Fibroblast of lung (primary cell): ENCODE measurements around the gene WBP2. TPM values are rescaled to one million over a fixed set of nuclear protein-coding genes. Genes with fewer than 3 reads are reported as not detected.

Source experiments
- DNase-seq, 2 donors: peaks; one replicate each; pipeline versions ENCODE4 v3.0.0 to v3.0.0-alpha.2; 2010; ENCODE audit warnings: low read depth in 2 of 2
- H2AFZ ChIP-seq: 2 replicates; pipeline ENCODE4 v1.5.1; 2012; ENCODE audit warnings: low read length, control low read depth, inconsistent platforms
- H3K27ac ChIP-seq: 2 replicates; pipeline ENCODE4 v1.5.1; 2011; ENCODE audit warnings: low read length, control low read depth; ENCODE audit not compliant: insufficient read depth
- H3K27me3 ChIP-seq: 2 replicates; pipeline ENCODE4 v1.5.1; 2011; ENCODE audit warnings: mild to moderate bottlenecking, low read length; ENCODE audit not compliant: control insufficient read depth, insufficient read depth
- H3K36me3 ChIP-seq: 2 replicates; pipeline ENCODE4 v1.5.1; 2011; ENCODE audit warnings: low read length; ENCODE audit not compliant: control insufficient read depth, insufficient read depth
- H3K4me1 ChIP-seq: 2 replicates; pipeline ENCODE4 v1.5.1; 2011; ENCODE audit warnings: low read length; ENCODE audit not compliant: control insufficient read depth, insufficient read depth; ENCODE audit errors: extremely low read depth
- H3K4me2 ChIP-seq: 2 replicates; pipeline ENCODE4 v1.5.1; 2011; ENCODE audit warnings: low read length, control low read depth; ENCODE audit not compliant: insufficient read depth; ENCODE audit errors: extremely low read depth
- H3K4me3 ChIP-seq, 4 experiments: fragments of 200-600 bp in 1 of 4; sonication (generic) in 1 of 4; replicated peaks in 1 of 4; 2 replicates each; pipeline ENCODE4 v1.5.1; 2011 to 2016; ENCODE audit warnings: low read length in 4 of 4, low read depth in 3 of 4, mild to moderate bottlenecking in 3 of 4, control low read depth in 2 of 4, inconsistent platforms in 1 of 4, mixed read lengths in 1 of 4; ENCODE audit not compliant: insufficient read depth in 1 of 4; ENCODE audit errors: control extremely low read depth in 1 of 4
- H3K79me2 ChIP-seq: 2 replicates; pipeline ENCODE4 v1.5.1; 2012; ENCODE audit warnings: mild to moderate bottlenecking, low read length, inconsistent platforms; ENCODE audit not compliant: control insufficient read depth, insufficient read depth
- H3K9ac ChIP-seq: 2 replicates; pipeline ENCODE4 v1.5.1; 2011; ENCODE audit warnings: mild to moderate bottlenecking, low read length, control low read depth; ENCODE audit not compliant: insufficient read depth
- H3K9me3 ChIP-seq: 2 replicates; pipeline ENCODE4 v1.5.1; 2012; ENCODE audit warnings: low read depth, low read length; ENCODE audit not compliant: control insufficient read depth, insufficient read depth
- H4K20me1 ChIP-seq: 2 replicates; pipeline ENCODE4 v1.5.1; 2011; ENCODE audit warnings: low read length; ENCODE audit not compliant: control insufficient read depth, insufficient read depth; ENCODE audit errors: extremely low read depth
- CTCF ChIP-seq, 2 donors: IDR thresholded peaks in 1 of 2; conservative IDR thresholded peaks in 1 of 2; 1 replicate in 1 of 2; 2 replicates in 1 of 2; pipeline ENCODE4 v1.5.1; 2011 to 2012; ENCODE audit warnings: low read length in 2 of 2, control low read depth in 1 of 2, inconsistent platforms in 1 of 2, low read depth in 1 of 2, mild to moderate bottlenecking in 1 of 2
- EZH2 ChIP-seq: IDR thresholded peaks from 2 replicates; pipeline ENCODE4 v1.5.1; 2012; ENCODE audit warnings: low read length, control low read depth, mild to moderate bottlenecking; ENCODE audit errors: missing control alignments
- polyA plus RNA-seq, 2 donors: library from polyadenylated mRNA; depleted of rRNA in 1 of 2; stranded (reverse) in 1 of 2; unstranded in 1 of 2; fragments of >200 nt; gene quantifications; 2 replicates each; pipeline ENCODE4 v1.2.1, GENCODE V29; 2011 to 2012; ENCODE audit warnings: missing spikeins in 1 of 2
- total RNA-seq: library from RNA; depleted of rRNA; stranded (reverse); fragments of >200 nt; gene quantifications from 2 replicates; pipeline ENCODE4 v1.2.1, GENCODE V29; 2014

The WBP2 gene
- total and polyA plus RNA-seq, 2 donors (not counting 1 experiment from before 2014, with no cell fraction given) = 39.5 to 53.4 TPM

GRCh38 chr17:75843577-75844529 lies 11.3 kb downstream of the WBP2 start, which contains the start of gene UNC13D:
UNC13D (minus strand) TSS chr17:75844404; CDS start chr17:75844337, 67 bp downstream.
- Histone ChIP-seq H3K9ac (no peak within 1 kb of the TSS), H3K4me3 (no peak within 1 kb of the TSS), H3K27ac (no peak within 1 kb of the TSS), H3K9me3 (no peaks in the 10 kb centered on the region), H2AFZ (no peak within 1 kb of the TSS), H3K4me1 (peaks cover 5% of the 10 kb centered on the region), H3K27me3 (no peaks in the 10 kb centered on the region), H3K79me2 (no peaks in the 10 kb centered on the region), H3K36me3 (peaks cover 12% of the 10 kb centered on the region), H3K4me2 (no peak within 1 kb of the TSS), H4K20me1 (no peaks in the 10 kb centered on the region)
- DNase-seq = no peak
- TF ChIP-seq CTCF (conservative IDR thresholded peaks at IDR 0.05 in 1 of 2, IDR thresholded peaks at IDR 0.05 in 1 of 2; ENCODE audit: low read depth in 1 of 2, low read length in 2 of 2) = no peak
- TF ChIP-seq EZH2 = no peak

- Histone ChIP-seq H3K4me2 (no peak overlapping the region), H3K9me3 (no peaks in the 10 kb centered on the region), H3K27me3 (no peaks in the 10 kb centered on the region), H3K27ac (no peak overlapping the region), H3K4me1 (peaks cover 5% of the 10 kb centered on the region), H3K9ac (no peak overlapping the region), H3K79me2 (no peaks in the 10 kb centered on the region), H3K36me3 (peaks cover 10% of the 10 kb centered on the region), H3K4me3 (no peak overlapping the region), H2AFZ (no peak overlapping the region), H4K20me1 (no peaks in the 10 kb centered on the region)
- no peak for TF ChIP-seq EZH2
- DNase-seq = no peak
Measured at GRCh38 chr17:75842963-75843576, 12.1 kb downstream of the WBP2 start.

- Histone ChIP-seq H3K79me2 (no peaks in the 10 kb centered on the region), H3K27me3 (no peaks in the 10 kb centered on the region), H3K4me2 (no peak overlapping the region), H2AFZ (no peak overlapping the region), H4K20me1 (no peaks in the 10 kb centered on the region), H3K27ac (no peak overlapping the region), H3K36me3 (peaks cover 5% of the 10 kb centered on the region), H3K4me1 (peaks cover 5% of the 10 kb centered on the region), H3K9me3 (no peaks in the 10 kb centered on the region), H3K4me3 (no peak overlapping the region), H3K9ac (no peak overlapping the region)
- no peak for DNase-seq
- TF ChIP-seq EZH2 = no peak
- TF ChIP-seq CTCF (conservative IDR thresholded peaks at IDR 0.05 in 1 of 2, IDR thresholded peaks at IDR 0.05 in 1 of 2; ENCODE audit: low read depth in 1 of 2, low read length in 2 of 2) = no peak
Measured at GRCh38 chr17:75842411-75842810, 12.7 kb downstream of the WBP2 start.
